Activated CD8-positive, alpha-beta memory T cell treated with anti-CD3 and anti-CD28 coated beads, Interleukin-2, amount 50 U/mL, for 4 hours (primary cell): ENCODE measurements around the gene CNNM3.

Source experiments
- DNase-seq: peaks from one replicate; pipeline ENCODE4 v3.0.0-alpha.2; 2020

CNNM3 gene

DNA sequence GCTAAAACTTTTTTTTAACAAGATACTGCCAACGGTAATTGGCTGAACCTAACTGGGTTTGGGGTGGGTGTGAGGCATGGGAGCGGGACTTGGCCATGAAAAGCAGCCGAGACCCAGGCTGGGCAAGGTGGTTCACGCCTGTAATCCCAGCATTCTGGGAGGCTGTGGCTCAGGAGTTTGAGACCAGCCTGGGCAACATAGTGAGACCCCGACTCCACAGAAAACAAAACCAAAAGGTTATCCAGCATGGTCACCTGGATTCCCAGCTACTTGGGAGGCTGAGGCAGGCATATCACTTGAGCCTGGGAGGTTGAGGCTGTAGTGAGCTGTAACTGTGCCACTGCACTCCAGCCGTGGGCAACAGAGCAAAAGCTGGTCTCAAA lies 64.8 kb downstream of the CNNM3 start:
- no peak for DNase-seq

- no peak for DNase-seq
Observed at GRCh38 chr2:96881349-96882195, 65.5 kb downstream of the CNNM3 start.

- DNase-seq: no peak
Observed at GRCh38 chr2:96882230-96882629, 66.2 kb downstream of the CNNM3 start.

GRCh38 chr2:96882906-96883305 lies 66.8 kb downstream of the CNNM3 start:
- DNase-seq: no peak

DNA sequence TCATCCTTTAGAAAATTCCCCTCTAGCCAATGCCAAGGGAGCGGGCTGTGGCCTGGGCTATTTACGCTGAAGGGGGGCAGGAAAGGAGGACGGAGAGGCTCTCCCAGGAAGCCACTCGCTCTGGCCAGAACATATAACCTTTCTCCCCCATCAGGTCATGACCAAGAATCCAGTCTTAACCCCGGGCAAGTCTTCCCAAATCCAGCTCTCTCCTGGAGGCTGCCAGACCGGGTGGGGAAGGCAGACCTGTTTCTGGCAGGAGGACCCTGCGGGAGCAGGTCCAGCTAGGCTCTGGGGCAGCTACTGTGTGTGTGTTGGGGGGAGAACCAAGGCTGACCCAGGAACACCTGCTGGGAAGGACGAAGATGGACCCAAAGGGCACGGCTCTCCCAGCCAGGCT lies 67.2 kb downstream of the CNNM3 start:
- DNase-seq: no peak
